ENCODE data around the gene ZNF282.

- TF ChIP-seq CTCF (IDR thresholded peaks at IDR 0.05 in 8 of 11, conservative IDR thresholded peaks at IDR 0.05 in 3 of 11) (no peak), POLR2AphosphoS5 (IDR thresholded peaks at IDR 0.05) (no peak), POLR2A (IDR thresholded peaks at IDR 0.05) (no peak)
Measured at GRCh38 chr7:149184274-149184673, 11.1 kb upstream of the ZNF282 start.

All from spleen (tissue), 7 donors.